CD14-positive monocyte (primary cell): ENCODE results near the gene C5. TPM values are rescaled to one million over a fixed set of nuclear protein-coding genes. Genes with fewer than 3 reads are reported as not detected.

ENCODE experiments used
- DNase-seq, 3 donors: peaks; one replicate each; pipeline ENCODE4 v3.0.0-alpha.2; 2011 to 2022
- H2AFZ ChIP-seq: 2 replicates; pipeline ENCODE4 v1.6.0; 2012; ENCODE audit warnings: mild to moderate bottlenecking, low read depth, low read length, inconsistent platforms; ENCODE audit not compliant: insufficient read depth, poor library complexity, severe bottlenecking
- H3K27ac ChIP-seq, 2 donors: 1 replicate in 1 of 2; 2 replicates in 1 of 2; pipeline ENCODE4 v1.5.1; 2012 to 2013; ENCODE audit warnings: low read length in 2 of 2, control low read depth in 1 of 2, inconsistent platforms in 1 of 2, low read depth in 1 of 2, mild to moderate bottlenecking in 1 of 2
- H3K27me3 ChIP-seq, 2 donors: one replicate each; pipeline versions ENCODE4 v1.6.0 to v1.6.1; 2011 to 2013; ENCODE audit warnings: low read length in 2 of 2; ENCODE audit not compliant: control insufficient read depth in 2 of 2, insufficient read depth in 2 of 2
- H3K36me3 ChIP-seq, 2 donors: replicated peaks in 1 of 2; 1 replicate in 1 of 2; 2 replicates in 1 of 2; pipeline versions ENCODE4 v1.5.1 to v1.6.1; 2012 to 2013; ENCODE audit warnings: low read length in 2 of 2, control low read depth in 1 of 2, inconsistent platforms in 1 of 2, mild to moderate bottlenecking in 1 of 2; ENCODE audit not compliant: insufficient read depth in 2 of 2, control insufficient read depth in 1 of 2
- H3K4me1 ChIP-seq, 2 donors: 1 replicate in 1 of 2; 2 replicates in 1 of 2; pipeline versions ENCODE4 v1.5.1 to v1.6.1; 2012 to 2013; ENCODE audit warnings: low read length in 2 of 2, control low read depth in 1 of 2, inconsistent platforms in 1 of 2, mild to moderate bottlenecking in 1 of 2, moderate library complexity in 1 of 2; ENCODE audit not compliant: insufficient read depth in 2 of 2, control insufficient read depth in 1 of 2
- H3K4me2 ChIP-seq: replicated peaks from 2 replicates; pipeline ENCODE3; 2012; ENCODE audit warnings: low read length, moderate library complexity, mild to moderate bottlenecking; ENCODE audit not compliant: poor library complexity, severe bottlenecking; ENCODE audit errors: extremely low read depth
- H3K4me3 ChIP-seq, 3 experiments: fragments of 200-600 bp in 1 of 3; sonication (generic) in 1 of 3; replicated peaks in 1 of 3; 1 replicate in 2 of 3; 2 replicates in 1 of 3; pipeline ENCODE4 v1.5.1; 2011 to 2013; ENCODE audit warnings: low read length in 3 of 3, mild to moderate bottlenecking in 3 of 3, control low read depth in 2 of 3, low read depth in 2 of 3, inconsistent platforms in 1 of 3, moderate library complexity in 1 of 3
- H3K79me2 ChIP-seq: 2 replicates; pipeline ENCODE4 v1.6.0; 2012; ENCODE audit warnings: mild to moderate bottlenecking, control low read depth, inconsistent platforms, low read length, moderate library complexity; ENCODE audit not compliant: insufficient read depth
- H3K9ac ChIP-seq: 2 replicates; pipeline ENCODE4 v1.6.0; 2017; ENCODE audit warnings: low read length, mild to moderate bottlenecking; ENCODE audit not compliant: insufficient read depth, poor library complexity, severe bottlenecking
- H3K9me3 ChIP-seq, 2 donors: replicated peaks in 1 of 2; 1 replicate in 1 of 2; 2 replicates in 1 of 2; pipeline versions ENCODE4 v1.5.1 to v1.6.1; 2012 to 2013; ENCODE audit warnings: low read length in 2 of 2, control low read depth in 1 of 2; ENCODE audit not compliant: control insufficient read depth in 1 of 2, insufficient read depth in 1 of 2
- H4K20me1 ChIP-seq: 2 replicates; pipeline ENCODE4 v1.6.0; 2012; ENCODE audit warnings: mild to moderate bottlenecking, low read length, control low read depth, moderate library complexity; ENCODE audit not compliant: insufficient read depth
- H3K27ac Mint-ChIP-seq, 7 donors: one replicate each; pipeline ENCODE4 v1.8.0; 2020; ENCODE audit warnings: mild to moderate bottlenecking in 7 of 7, mixed read lengths in 7 of 7, moderate library complexity in 6 of 7, inconsistent platforms in 2 of 7
- H3K27me3 Mint-ChIP-seq, 3 donors: one replicate each; pipeline ENCODE4 v1.8.0; 2021 to 2022; ENCODE audit warnings: low read depth in 3 of 3, mild to moderate bottlenecking in 3 of 3, mixed read lengths in 3 of 3, moderate library complexity in 3 of 3, inconsistent platforms in 1 of 3
- H3K36me3 Mint-ChIP-seq, 2 donors: one replicate each; pipeline ENCODE4 v1.8.0; 2020; ENCODE audit warnings: mixed read lengths in 2 of 2, inconsistent platforms in 1 of 2, mild to moderate bottlenecking in 1 of 2
- H3K4me1 Mint-ChIP-seq: one replicate; pipeline ENCODE4 v1.8.0; 2020; ENCODE audit warnings: mild to moderate bottlenecking, mixed read lengths
- H3K4me3 Mint-ChIP-seq, 2 donors: one replicate each; pipeline ENCODE4 v1.8.0; 2020; ENCODE audit warnings: mild to moderate bottlenecking in 2 of 2, mixed read lengths in 2 of 2, moderate library complexity in 1 of 2
- H3K9me3 Mint-ChIP-seq, 7 donors: one replicate each; pipeline ENCODE4 v1.8.0; 2020 to 2022; ENCODE audit warnings: mixed read lengths in 7 of 7, mild to moderate bottlenecking in 6 of 7, moderate library complexity in 6 of 7, inconsistent platforms in 2 of 7
- CTCF ChIP-seq: fragments of 200-600 bp; IDR thresholded peaks from one replicate; pipeline ENCODE4 v1.8.0; 2022; ENCODE audit warnings: antibody characterized with exemption, mild to moderate bottlenecking
- WGBS: methylation state at CpG from one replicate; pipeline ENCODE4 v1.1.5; 2013; ENCODE audit warnings: missing lambda C conversion rate; ENCODE audit not compliant: insufficient coverage; 5-methylcytosine and 5-hydroxymethylcytosine counted together
- intact Hi-C, 2 donors: fragments of 100-400 bp; cut with micrococcal nuclease; formaldehyde crosslinking; loops; one replicate each; pipeline versions ENCODE4 v1.15.0 to v1.15.1; 2023
- polyA plus RNA-seq, 3 donors: library from polyadenylated mRNA; depleted of rRNA in 1 of 3; unstranded in 2 of 3; stranded (reverse) in 1 of 3; fragments of 300-500 nt in 2 of 3; fragments of >200 nt in 1 of 3; fragmentation: Illumina TruSeq in 2 of 3; gene quantifications; 1 replicate in 2 of 3; 2 replicates in 1 of 3; pipeline ENCODE4 v1.2.3, GENCODE V29; 2012 to 2021

Gene C5
- polyA plus RNA-seq, 3 donors = 0.66 to 3.5 (median 1.2) TPM

- WGBS = 89% methylated on average over 4 of the region's 11 CpGs
Measured at GRCh38 chr9:120924698-120925534, 125.2 kb downstream of the C5 start.

More at GRCh38 chr9:120924698-120925534, 125.2 kb downstream of the C5 start:
- H3K27ac Mint-ChIP-seq = peak overlapping the region in 5 of 7 donors; percentile 35 to 95 (median 89)
- Histone ChIP-seq H3K9me3 (no peaks in the 10 kb centered on the region), H4K20me1 (no peaks in the 10 kb centered on the region), H3K4me2 (no peak overlapping the region), H3K4me3 (no peak overlapping the region), H3K9ac (no peak overlapping the region), H3K27me3 (no peaks in the 10 kb centered on the region), H3K4me1 (peaks cover 38 to 47% of the 10 kb centered on the region in 2 donors), H3K79me2 (peaks cover 5% of the 10 kb centered on the region), H3K36me3 (no peaks in the 10 kb centered on the region), H3K27ac (peak overlapping the region in 1 of 2 donors; percentile 97), H2AFZ (no peak overlapping the region)
- H3K36me3 Mint-ChIP-seq = peaks cover 12 to 13% of the 10 kb centered on the region in 2 donors
- peak overlapping the region in 1 of 2 donors; percentile 57 for H3K4me3 Mint-ChIP-seq
- intact Hi-C loops = loop anchor here (5.0 kb wide), 2 partner anchors 48 to 197 kb away; partner anchors contain the start of gene PHF19 (in 1 of the 2)
- TF ChIP-seq CTCF = no peak
- peaks cover 0 to 2% (median 0%) of the 10 kb centered on the region in 3 donors for H3K27me3 Mint-ChIP-seq
- H3K4me1 Mint-ChIP-seq = peaks cover 42% of the 10 kb centered on the region
- DNase-seq = no peak
- no peaks in the 10 kb centered on the region for H3K9me3 Mint-ChIP-seq
